HepG2 (cell line): ENCODE results near the gene TNFRSF6B. TPM values are rescaled to one million over a fixed set of nuclear protein-coding genes. Genes with fewer than 3 reads are reported as not detected.
A peak's percentile ranks its signal among the peaks of the same experiment; 100 is the strongest.

Source experiments
- ATAC-seq: fragments of 200-7000 bp; cut with Tn5 transposase; 3 replicates; pipeline ENCODE4 v1.9.1; 2020; ENCODE audit warnings: mild to moderate bottlenecking, moderate library complexity
- BruUV-seq: library from RNA; stranded (reverse); fragments of 400-500 nt; replicated peaks from 2 replicates; lab custom pipeline; 2021; lab: Mats Ljungman, UMichigan
- CTCF ChIA-PET: fragments of 300-600 bp; formaldehyde crosslinking; extraction: SDS; loops from one replicate; lab custom pipeline; 2021; ENCODE audit warnings: low total read pairs, inconsistent platforms, low intra/inter-chr PET ratio; lab: Yijun Ruan, JAX
- POLR2A ChIA-PET: fragments of 350-600 bp; sonication (Branson Sonifier 250); formaldehyde crosslinking; loops from one replicate; lab custom pipeline; 2020; ENCODE audit warnings: antibody characterized with exemption, inconsistent platforms; lab: Yijun Ruan, JAX
- DNase-seq: peaks from one replicate; pipeline ENCODE4 v3.0.0-alpha.2; 2015; ENCODE audit warnings: low spot score
- FAIRE-seq: peaks from 3 replicates; lab custom pipeline; 2011; peaks lifted over from hg19 to GRCh38; lab: Jason Lieb, UNC
- H2AFZ ChIP-seq: one replicate; pipeline ENCODE4 v1.6.1; 2011; ENCODE audit warnings: low read length, inconsistent platforms
- H3K27ac ChIP-seq: fragments of 300-600 bp; 3 replicates; pipeline ENCODE4 v1.8.0; 2011; ENCODE audit warnings: mixed run types, mild to moderate bottlenecking, mixed read lengths, low read length, inconsistent platforms; ENCODE audit not compliant: insufficient read depth; ENCODE audit errors: extremely low read length
- H3K27me3 ChIP-seq, 2 experiments: fragments of 200-600 bp in 1 of 2; 2 replicates in 1 of 2; 3 replicates in 1 of 2; pipeline versions ENCODE4 v1.6.0 to v1.8.0; 2011; ENCODE audit warnings: low read length in 2 of 2, mild to moderate bottlenecking in 2 of 2, moderate library complexity in 2 of 2, inconsistent platforms in 1 of 2; ENCODE audit not compliant: insufficient read depth in 2 of 2, control insufficient read depth in 1 of 2
- H3K36me3 ChIP-seq, 2 experiments: fragments of 200-600 bp in 1 of 2; replicated peaks in 1 of 2; 2 replicates in 1 of 2; 3 replicates in 1 of 2; pipeline versions ENCODE4 v1.5.1 to v1.8.0; 2011; ENCODE audit warnings: low read length in 2 of 2, inconsistent platforms in 1 of 2; ENCODE audit not compliant: insufficient read depth in 2 of 2, control insufficient read depth in 1 of 2
- H3K4me1 ChIP-seq: 2 replicates; pipeline ENCODE4 v1.5.1; 2012; ENCODE audit warnings: low read length, inconsistent platforms; ENCODE audit not compliant: insufficient read depth
- H3K4me2 ChIP-seq: 2 replicates; pipeline ENCODE4 v1.6.0; 2011; ENCODE audit warnings: low read depth, low read length, inconsistent platforms
- H3K4me3 ChIP-seq, 3 experiments: fragments of 200-600 bp in 1 of 3; sonication (generic), shearing (Covaris generic) in 1 of 3; replicated peaks in 1 of 3; 2 replicates each; pipeline ENCODE4 v1.5.1; 2011 to 2016; ENCODE audit warnings: low read length in 3 of 3, inconsistent platforms in 2 of 3, low read depth in 2 of 3, mild to moderate bottlenecking in 2 of 3, control low read depth in 1 of 3, mixed read lengths in 1 of 3; ENCODE audit not compliant: insufficient read depth in 1 of 3
- H3K79me2 ChIP-seq: one replicate; pipeline ENCODE4 v1.6.1; 2011; ENCODE audit warnings: low read length, inconsistent platforms; ENCODE audit not compliant: insufficient read depth
- H3K9ac ChIP-seq: 2 replicates; pipeline ENCODE4 v1.6.0; 2011; ENCODE audit warnings: mild to moderate bottlenecking, low read depth, low read length, inconsistent platforms; ENCODE audit not compliant: insufficient read depth
- H3K9me3 ChIP-seq: 2 replicates; pipeline ENCODE4 v1.5.1; 2012; ENCODE audit warnings: mild to moderate bottlenecking, low read length
- H4K20me1 ChIP-seq: 2 replicates; pipeline ENCODE4 v1.6.0; 2011; ENCODE audit warnings: inconsistent platforms, mild to moderate bottlenecking, low read length, moderate library complexity; ENCODE audit not compliant: insufficient read depth
- ARNTL ChIP-seq: sonication (generic); formaldehyde crosslinking; IDR thresholded peaks from 2 replicates; pipeline ENCODE4 v1.4.0; 2020; ENCODE audit warnings: mild to moderate bottlenecking, missing genetic modification reagents
- ATRX ChIP-seq: sonication (generic); formaldehyde crosslinking; IDR thresholded peaks from 2 replicates; pipeline ENCODE4 v1.4.0; 2020; ENCODE audit warnings: missing genetic modification reagents, borderline replicate concordance
- GATAD1 ChIP-seq: IDR thresholded peaks from 2 replicates; pipeline ENCODE4 v1.6.1; 2016; ENCODE audit warnings: missing genetic modification reagents, missing compliant biosample characterization
- ISL2 ChIP-seq: sonication (generic); formaldehyde crosslinking; IDR thresholded peaks from 2 replicates; pipeline ENCODE4 v1.5.0; 2020; ENCODE audit warnings: missing genetic modification reagents
- MIXL1 ChIP-seq: IDR thresholded peaks from 2 replicates; pipeline ENCODE4 v1.6.1; 2016
- ZBTB14 ChIP-seq: sonication (generic); formaldehyde crosslinking; IDR thresholded peaks from 2 replicates; pipeline ENCODE4 v1.4.0; 2020; ENCODE audit warnings: missing genetic modification reagents
- ZNF770 ChIP-seq: sonication (generic); formaldehyde crosslinking; IDR thresholded peaks from 2 replicates; pipeline ENCODE4 v1.5.0; 2020; ENCODE audit warnings: mild to moderate bottlenecking, missing genetic modification reagents
- ZNF781 ChIP-seq: sonication (generic); formaldehyde crosslinking; IDR thresholded peaks from 2 replicates; pipeline ENCODE4 v1.5.1; 2020; ENCODE audit warnings: borderline replicate concordance, mild to moderate bottlenecking, missing genetic modification reagents; ENCODE audit errors: not compliant biosample characterization
- ZNF800 ChIP-seq: sonication (generic); formaldehyde crosslinking; IDR thresholded peaks from 2 replicates; pipeline ENCODE4 v1.4.0; 2020; ENCODE audit warnings: missing genetic modification reagents
- WGBS: methylation state at CpG from one replicate; pipeline ENCODE4 v1.1.6; 2017; ENCODE audit warnings: low lambda C conversion rate; 5-methylcytosine and 5-hydroxymethylcytosine counted together
- in situ Hi-C: cut with HindIII; loops from 2 replicates; pipeline ENCODE4 v1.10.0; 2017; ENCODE audit warnings: low pct_unique_long_range_greater_than_20kb; ENCODE audit not compliant: extremely low pct_ligation_motif_present
- intact Hi-C: fragments of 100-400 bp; cut with micrococcal nuclease; formaldehyde crosslinking; loops from one replicate; pipeline ENCODE4 v1.10.0; 2022; ENCODE audit not compliant: unreplicated experiment
- polyA plus RNA-seq, 8 experiments: library from polyadenylated mRNA; depleted of rRNA in 3 of 8; stranded (reverse) in 7 of 8; unstranded in 1 of 8; fragments of >200 nt; fragmentation: Illumina TruSeq in 4 of 8; extraction: Trizol in 4 of 8; gene quantifications; 2 replicates each; pipeline versions ENCODE4 v1.2.1 to v1.2.3, GENCODE V29; 2011 to 2016; ENCODE audit warnings: low read depth in 4 of 8, missing spikeins in 1 of 8, mixed read lengths in 1 of 8; ENCODE audit not compliant: insufficient read depth in 1 of 8
- total RNA-seq, 5 experiments: library from RNA; depleted of rRNA; stranded (reverse); fragments of >200 nt; fragmentation: Illumina TruSeq; extraction: Trizol; gene quantifications; 2 replicates each; pipeline ENCODE4 v1.2.3, GENCODE V29; 2016; ENCODE audit warnings: low read depth in 1 of 5
- TF ChIP-seq, protein P1 (sequence below): sonication (generic); formaldehyde crosslinking; IDR thresholded peaks from 2 replicates; pipeline ENCODE4 v1.4.0; 2020; ENCODE audit warnings: missing genetic modification reagents

Gene TNFRSF6B
- total and polyA plus RNA-seq, 2 of the 13 experiments (the other 11 are each of a cell fraction or from before 2014, with no cell fraction given), result 0.24 TPM; not detected in 1

- no peak overlapping the region for H3K9ac ChIP-seq
- H3K9me3 ChIP-seq, result no peaks in the 10 kb centered on the region
- no peak for FAIRE-seq
- TF ChIP-seq ZNF770 (CRISPR knock-in tag) (peak; percentile 90), MIXL1 (no peak)
- no peak overlapping the region for H3K27ac ChIP-seq
- WGBS, result 95% methylated on average over 20 of the region's 20 CpGs
- ChIA-PET POLR2A (no interaction called here), CTCF (no interaction called here)
- H3K4me3 ChIP-seq, result no peak overlapping the region
- H3K36me3 ChIP-seq, result peaks cover 20 to 35% of the 10 kb centered on the region in 2 experiments
- no TSS peak for BruUV-seq
- no peaks in the 10 kb centered on the region for H3K27me3 ChIP-seq
- intact Hi-C loops, result no loop called here
- H3K4me2 ChIP-seq, result no peak overlapping the region
- in situ Hi-C loops, result no loop called here
- H4K20me1 ChIP-seq, result no peaks in the 10 kb centered on the region
- no peaks in the 10 kb centered on the region for H3K4me1 ChIP-seq
- no peaks in the 10 kb centered on the region for H3K79me2 ChIP-seq
- DNase-seq, result no peak
- no peak overlapping the region for H2AFZ ChIP-seq
- no peak for ATAC-seq
Measured at GRCh38 chr20:63675681-63676368, 20.6 kb upstream of the TNFRSF6B start.

DNA sequence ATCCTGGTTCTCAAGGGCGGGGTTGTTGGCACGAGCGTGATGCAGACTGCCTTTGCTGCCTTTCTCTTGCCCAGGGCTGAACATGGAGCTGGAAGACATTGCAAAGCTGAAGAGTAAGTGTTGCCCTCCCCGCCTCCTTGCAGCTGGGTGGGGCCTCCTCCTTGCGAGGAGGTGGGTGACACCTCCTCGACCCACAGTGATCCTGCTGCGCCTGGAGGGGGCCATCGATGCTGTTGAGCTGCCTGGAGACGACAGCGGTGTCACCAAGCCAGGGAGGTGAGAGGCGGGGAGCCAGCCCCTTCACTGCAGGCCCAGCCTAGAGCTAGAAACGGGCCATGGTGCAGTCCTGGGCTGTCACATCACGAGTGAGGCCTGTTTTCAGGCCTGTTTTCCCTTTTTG is 18.4 kb upstream of the TNFRSF6B start:
- Histone ChIP-seq H4K20me1 (no peaks in the 10 kb centered on the region), H3K9me3 (no peaks in the 10 kb centered on the region), H3K27me3 (no peaks in the 10 kb centered on the region), H3K79me2 (no peaks in the 10 kb centered on the region), H3K4me2 (no peak overlapping the region), H3K4me3 (no peak overlapping the region), H3K27ac (no peak overlapping the region), H3K9ac (no peak overlapping the region), H3K4me1 (peaks cover 7% of the 10 kb centered on the region), H3K36me3 (peaks cover 22 to 31% of the 10 kb centered on the region in 2 experiments; a peak in 4 of 5 replicates), H2AFZ (no peak overlapping the region)
- FAIRE-seq, result no peak
- intact Hi-C loops, result no loop called here
- BruUV-seq, result no TSS peak
- in situ Hi-C loops, result no loop called here
- ChIA-PET CTCF (no interaction called here), POLR2A (no interaction called here)
- ATAC-seq, result no peak
- WGBS, result 91% methylated on average over 13 of the region's 13 CpGs
- DNase-seq, result no peak
- TF ChIP-seq GATAD1 (CRISPR knock-in tag) (no peak), ATRX (no peak), ISL2 (CRISPR knock-in tag) (no peak), ZNF781 (CRISPR knock-in tag) (no peak), ARNTL (CRISPR knock-in tag) (no peak), ZNF800 (no peak), ZBTB14 (CRISPR knock-in tag) (no peak)
- TF ChIP-seq, protein P1, sequence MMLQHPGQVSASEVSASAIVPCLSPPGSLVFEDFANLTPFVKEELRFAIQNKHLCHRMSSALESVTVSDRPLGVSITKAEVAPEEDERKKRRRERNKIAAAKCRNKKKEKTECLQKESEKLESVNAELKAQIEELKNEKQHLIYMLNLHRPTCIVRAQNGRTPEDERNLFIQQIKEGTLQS (CRISPR knock-in tag), result no peak
